ENCODE results near the gene THADA. TPM values are rescaled to one million over a fixed set of nuclear protein-coding genes. Genes with fewer than 3 reads are reported as not detected.

Gene THADA
- total and polyA plus RNA-seq, 2 donors (not counting 1 experiment from before 2014, with no cell fraction given) = 9.2 to 36.2 TPM

DNA sequence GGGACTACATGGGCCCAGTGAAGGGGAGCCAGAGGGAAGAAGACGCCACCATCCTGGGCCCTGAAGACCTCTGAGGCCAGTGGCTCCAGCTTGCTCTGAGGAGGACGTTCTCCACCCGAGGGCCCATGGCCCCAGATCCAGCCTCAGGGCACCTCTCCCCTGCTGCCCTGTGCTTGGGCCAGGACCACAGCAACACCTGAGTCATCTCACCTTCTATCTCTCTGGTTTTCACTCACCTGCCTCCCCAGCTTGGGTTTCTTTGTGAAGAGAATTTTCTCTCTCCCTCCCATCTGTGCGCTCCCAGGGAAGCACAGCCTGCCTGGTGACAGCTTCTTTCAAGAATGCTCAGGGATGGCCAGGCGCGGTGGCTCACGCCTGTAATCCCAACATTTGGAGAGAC is 389.2 kb downstream of the THADA start:
- Histone ChIP-seq H2AFZ (ENCODE audit: low read length) (no peak overlapping the region), H3K36me3 (ENCODE audit: control insufficient read depth, insufficient read depth, low read length) (no peaks in the 10 kb centered on the region), H3K79me2 (ENCODE audit: control insufficient read depth, insufficient read depth, low read length) (no peaks in the 10 kb centered on the region), H3K27ac (ENCODE audit: insufficient read depth, low read length) (no peak overlapping the region), H3K9me3 (ENCODE audit: control insufficient read depth, insufficient read depth, low read depth, low read length) (no peaks in the 10 kb centered on the region), H3K9ac (ENCODE audit: insufficient read depth, low read length) (no peak overlapping the region), H3K4me3 (replicated peaks in 1 of 4; ENCODE audit: control extremely low read depth in 1 of 4, insufficient read depth in 1 of 4, low read depth in 3 of 4, low read length in 4 of 4) (no peak overlapping the region), H4K20me1 (ENCODE audit: control insufficient read depth, extremely low read depth, insufficient read depth, low read length) (no peaks in the 10 kb centered on the region), H3K4me1 (ENCODE audit: control insufficient read depth, extremely low read depth, insufficient read depth, low read length) (peaks cover 8% of the 10 kb centered on the region), H3K4me2 (ENCODE audit: extremely low read depth, insufficient read depth, low read length) (no peak overlapping the region), H3K27me3 (ENCODE audit: control insufficient read depth, insufficient read depth, low read length) (no peaks in the 10 kb centered on the region)
- no peak for DNase-seq (ENCODE audit: low read depth in 2 of 2)
- TF ChIP-seq, protein P1, sequence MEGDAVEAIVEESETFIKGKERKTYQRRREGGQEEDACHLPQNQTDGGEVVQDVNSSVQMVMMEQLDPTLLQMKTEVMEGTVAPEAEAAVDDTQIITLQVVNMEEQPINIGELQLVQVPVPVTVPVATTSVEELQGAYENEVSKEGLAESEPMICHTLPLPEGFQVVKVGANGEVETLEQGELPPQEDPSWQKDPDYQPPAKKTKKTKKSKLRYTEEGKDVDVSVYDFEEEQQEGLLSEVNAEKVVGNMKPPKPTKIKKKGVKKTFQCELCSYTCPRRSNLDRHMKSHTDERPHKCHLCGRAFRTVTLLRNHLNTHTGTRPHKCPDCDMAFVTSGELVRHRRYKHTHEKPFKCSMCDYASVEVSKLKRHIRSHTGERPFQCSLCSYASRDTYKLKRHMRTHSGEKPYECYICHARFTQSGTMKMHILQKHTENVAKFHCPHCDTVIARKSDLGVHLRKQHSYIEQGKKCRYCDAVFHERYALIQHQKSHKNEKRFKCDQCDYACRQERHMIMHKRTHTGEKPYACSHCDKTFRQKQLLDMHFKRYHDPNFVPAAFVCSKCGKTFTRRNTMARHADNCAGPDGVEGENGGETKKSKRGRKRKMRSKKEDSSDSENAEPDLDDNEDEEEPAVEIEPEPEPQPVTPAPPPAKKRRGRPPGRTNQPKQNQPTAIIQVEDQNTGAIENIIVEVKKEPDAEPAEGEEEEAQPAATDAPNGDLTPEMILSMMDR (conservative IDR thresholded peaks at IDR 0.05 in 1 of 2, IDR thresholded peaks at IDR 0.05 in 1 of 2; ENCODE audit: low read depth in 1 of 2, low read length in 2 of 2) = no peak

DNA sequence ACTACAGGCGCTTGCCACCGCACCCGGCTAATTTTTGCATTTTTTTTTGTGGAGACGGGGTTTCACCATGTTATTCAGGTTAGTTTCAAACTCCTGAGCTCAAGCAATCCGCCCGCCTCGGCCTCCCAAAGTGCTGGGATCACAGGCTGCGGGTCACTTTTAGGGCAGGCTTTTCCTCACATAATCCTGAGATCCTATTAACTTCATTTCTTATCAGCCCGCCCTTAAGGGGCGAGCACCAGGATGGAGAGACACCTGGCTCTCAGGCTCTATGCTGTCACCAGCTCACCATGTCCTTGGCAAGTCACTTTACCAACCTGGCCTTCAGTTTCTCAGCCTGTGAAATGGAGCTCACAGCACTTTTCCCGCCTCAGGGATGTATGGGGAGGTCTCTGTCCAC is 392.5 kb downstream of the THADA start:
- Histone ChIP-seq H4K20me1 (ENCODE audit: control insufficient read depth, extremely low read depth, insufficient read depth, low read length) (no peaks in the 10 kb centered on the region), H3K9me3 (ENCODE audit: control insufficient read depth, insufficient read depth, low read depth, low read length) (no peaks in the 10 kb centered on the region), H3K4me2 (ENCODE audit: extremely low read depth, insufficient read depth, low read length) (no peak overlapping the region), H3K27me3 (ENCODE audit: control insufficient read depth, insufficient read depth, low read length) (no peaks in the 10 kb centered on the region), H3K9ac (ENCODE audit: insufficient read depth, low read length) (no peak overlapping the region), H3K36me3 (ENCODE audit: control insufficient read depth, insufficient read depth, low read length) (no peaks in the 10 kb centered on the region), H3K4me1 (ENCODE audit: control insufficient read depth, extremely low read depth, insufficient read depth, low read length) (no peaks in the 10 kb centered on the region), H3K4me3 (replicated peaks in 1 of 4; ENCODE audit: control extremely low read depth in 1 of 4, insufficient read depth in 1 of 4, low read depth in 3 of 4, low read length in 4 of 4) (no peak overlapping the region), H3K79me2 (ENCODE audit: control insufficient read depth, insufficient read depth, low read length) (no peaks in the 10 kb centered on the region), H2AFZ (ENCODE audit: low read length) (no peak overlapping the region), H3K27ac (ENCODE audit: insufficient read depth, low read length) (no peak overlapping the region)
- no peak for DNase-seq (ENCODE audit: low read depth in 2 of 2)
- TF ChIP-seq EZH2 (IDR thresholded peaks at IDR 0.05; ENCODE audit: low read length, missing control alignments) = no peak
- TF ChIP-seq, protein P1 (conservative IDR thresholded peaks at IDR 0.05 in 1 of 2, IDR thresholded peaks at IDR 0.05 in 1 of 2; ENCODE audit: low read depth in 1 of 2, low read length in 2 of 2) = no peak

DNA sequence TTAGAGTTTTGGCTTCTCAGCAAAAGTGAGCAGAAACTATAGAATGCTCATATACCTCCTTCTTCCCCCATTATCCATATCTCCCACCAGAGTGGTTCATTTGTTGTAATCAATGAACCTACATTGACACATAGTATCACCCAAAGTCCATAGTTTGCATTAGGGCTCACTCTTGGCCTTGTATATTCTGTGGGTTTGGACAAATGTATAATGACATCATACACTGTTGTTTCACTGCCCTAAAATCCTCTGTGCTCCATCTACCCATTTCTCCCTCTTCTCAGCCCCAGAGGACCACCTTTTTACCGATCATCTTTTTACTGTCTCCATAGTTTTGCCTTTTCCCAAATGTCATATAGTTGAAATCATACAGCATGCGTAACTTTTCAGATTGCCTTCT is 393.5 kb downstream of the THADA start:
- H3K4me2 ChIP-seq (ENCODE audit: extremely low read depth, insufficient read depth, low read length) = no peak overlapping the region
- no peaks in the 10 kb centered on the region for H3K27me3 ChIP-seq (ENCODE audit: control insufficient read depth, insufficient read depth, low read length)
- no peaks in the 10 kb centered on the region for H3K9me3 ChIP-seq (ENCODE audit: control insufficient read depth, insufficient read depth, low read depth, low read length)
- H4K20me1 ChIP-seq (ENCODE audit: control insufficient read depth, extremely low read depth, insufficient read depth, low read length) = no peaks in the 10 kb centered on the region
- no peaks in the 10 kb centered on the region for H3K79me2 ChIP-seq (ENCODE audit: control insufficient read depth, insufficient read depth, low read length)
- no peak overlapping the region for H3K9ac ChIP-seq (ENCODE audit: insufficient read depth, low read length)
- no peak overlapping the region for H2AFZ ChIP-seq (ENCODE audit: low read length)
- no peak overlapping the region for H3K4me3 ChIP-seq (replicated peaks in 1 of 4; ENCODE audit: control extremely low read depth in 1 of 4, insufficient read depth in 1 of 4, low read depth in 3 of 4, low read length in 4 of 4)
- DNase-seq (ENCODE audit: low read depth in 2 of 2) = no peak
- no peak for TF ChIP-seq EZH2 (IDR thresholded peaks at IDR 0.05; ENCODE audit: low read length, missing control alignments)
- TF ChIP-seq, protein P1 (conservative IDR thresholded peaks at IDR 0.05 in 1 of 2, IDR thresholded peaks at IDR 0.05 in 1 of 2; ENCODE audit: low read depth in 1 of 2, low read length in 2 of 2) = no peak
- no peaks in the 10 kb centered on the region for H3K36me3 ChIP-seq (ENCODE audit: control insufficient read depth, insufficient read depth, low read length)
- H3K27ac ChIP-seq (ENCODE audit: insufficient read depth, low read length) = no peak overlapping the region
- H3K4me1 ChIP-seq (ENCODE audit: control insufficient read depth, extremely low read depth, insufficient read depth, low read length) = no peaks in the 10 kb centered on the region
